Smooth muscle cell (in vitro differentiated cells): ENCODE data around the gene ABI3. TPM values are rescaled to one million over a fixed set of nuclear protein-coding genes. Genes with fewer than 3 reads are reported as not detected.

Experiments used
- DNase-seq: peaks from one replicate; lab custom pipeline; 2025; ENCODE audit not compliant: unreplicated experiment; lab: John Stamatoyannopoulos, UW
- H2AFZ ChIP-seq: fragments of 200-600 bp; sonication (generic); 2 replicates; pipeline ENCODE4 v1.6.0; 2016; ENCODE audit warnings: antibody characterized with exemption, low read depth, mild to moderate bottlenecking
- H3F3A ChIP-seq: fragments of 200-600 bp; sonication (generic); 2 replicates; pipeline ENCODE4 v1.6.0; 2017; ENCODE audit warnings: antibody characterized with exemption, low read depth
- H3K27ac ChIP-seq: fragments of 200-600 bp; sonication (generic); 2 replicates; pipeline ENCODE4 v1.5.1; 2016; ENCODE audit warnings: low read depth, mild to moderate bottlenecking
- H3K27me3 ChIP-seq: fragments of 200-600 bp; sonication (generic); 2 replicates; pipeline ENCODE4 v1.6.1; 2016; ENCODE audit warnings: low read depth, mild to moderate bottlenecking
- H3K36me3 ChIP-seq: fragments of 200-600 bp; sonication (generic); 2 replicates; pipeline ENCODE4 v1.5.1; 2016; ENCODE audit warnings: low read depth
- H3K4me1 ChIP-seq: fragments of 200-600 bp; sonication (generic); 2 replicates; pipeline ENCODE4 v1.5.1; 2016; ENCODE audit warnings: low read depth
- H3K4me2 ChIP-seq: fragments of 200-600 bp; sonication (generic); 2 replicates; pipeline ENCODE4 v1.6.0; 2016; ENCODE audit warnings: mild to moderate bottlenecking
- H3K4me3 ChIP-seq: fragments of 200-600 bp; sonication (generic); 2 replicates; pipeline ENCODE4 v1.5.1; 2016; ENCODE audit warnings: mild to moderate bottlenecking
- H3K79me2 ChIP-seq: fragments of 200-600 bp; sonication (generic); 2 replicates; pipeline ENCODE4 v1.6.0; 2016; ENCODE audit warnings: low read depth, mild to moderate bottlenecking
- H3K9ac ChIP-seq: fragments of 200-600 bp; sonication (generic); 2 replicates; pipeline ENCODE4 v1.6.0; 2016; ENCODE audit warnings: low read depth
- H3K9me3 ChIP-seq: fragments of 200-600 bp; sonication (generic); replicated peaks from 2 replicates; pipeline ENCODE4 v1.5.1; 2016; ENCODE audit warnings: low read depth
- H4K20me1 ChIP-seq: fragments of 200-600 bp; sonication (generic); 2 replicates; pipeline ENCODE4 v1.6.0; 2016; ENCODE audit warnings: low read depth
- WGBS: methylation state at CpG from one replicate; pipeline ENCODE4 v1.1.7; 2016; ENCODE audit warnings: low lambda C conversion rate; 5-methylcytosine and 5-hydroxymethylcytosine counted together
- polyA plus RNA-seq: library from polyadenylated mRNA; unstranded; fragments of >200 nt; fragmentation: Nextera tagmentation; extraction: Ambion mirVana; gene quantifications from 2 replicates; pipeline ENCODE4 v1.2.1, GENCODE V29; 2016
- total RNA-seq: library from RNA; depleted of rRNA; stranded (reverse); fragments of >200 nt; gene quantifications from 2 replicates; pipeline ENCODE4 v1.2.3, GENCODE V29; 2014
- TF ChIP-seq, protein P1 (sequence below): fragments of 200-600 bp; sonication (generic); IDR thresholded peaks from 2 replicates; pipeline ENCODE4 v1.5.1; 2017; ENCODE audit warnings: borderline replicate concordance, mild to moderate bottlenecking, antibody characterized with exemption; ENCODE audit not compliant: insufficient read depth, poor library complexity, severe bottlenecking

The ABI3 gene
- total and polyA plus RNA-seq, 2 experiments from 2014 or later, result 1.7 to 1.9 TPM

- Histone ChIP-seq H3F3A (no peaks in the 10 kb centered on the region), H3K9me3 (no peaks in the 10 kb centered on the region)
Observed at GRCh38 chr17:49267912-49268311, 57.4 kb downstream of the ABI3 start.

DNA sequence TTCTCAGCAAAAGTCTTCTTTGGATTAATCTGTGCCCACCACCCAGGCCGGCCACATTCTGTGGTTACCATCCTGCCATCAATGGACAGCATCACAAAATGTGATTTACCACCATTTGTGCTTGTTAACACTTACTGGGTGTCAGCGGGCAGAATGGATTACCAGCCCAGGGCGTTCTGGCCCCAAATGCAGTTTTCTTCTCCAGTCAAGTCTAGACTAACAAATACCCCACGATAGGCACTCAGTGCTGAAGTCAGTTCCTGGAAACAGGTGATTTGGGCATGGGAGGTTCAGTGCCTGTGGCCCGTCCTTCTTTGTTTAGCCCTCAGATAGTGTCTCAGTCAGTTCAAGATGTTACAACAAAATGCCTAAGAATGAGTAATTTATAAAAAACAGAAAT is 58.8 kb downstream of the ABI3 start:
- no peaks in the 10 kb centered on the region for H3K9me3 ChIP-seq
- no peak overlapping the region for H3K4me2 ChIP-seq
- DNase-seq, result no peak
- no peaks in the 10 kb centered on the region for H4K20me1 ChIP-seq
- H3K36me3 ChIP-seq, result no peaks in the 10 kb centered on the region
- no peak overlapping the region for H3K9ac ChIP-seq
- H3K4me3 ChIP-seq, result no peak overlapping the region
- H3K27me3 ChIP-seq, result no peaks in the 10 kb centered on the region
- H3K4me1 ChIP-seq, result no peaks in the 10 kb centered on the region
- no peaks in the 10 kb centered on the region for H3F3A ChIP-seq
- WGBS, result 89% methylated on average over 5 of the region's 5 CpGs
- H2AFZ ChIP-seq, result no peak overlapping the region
- TF ChIP-seq, protein P1, sequence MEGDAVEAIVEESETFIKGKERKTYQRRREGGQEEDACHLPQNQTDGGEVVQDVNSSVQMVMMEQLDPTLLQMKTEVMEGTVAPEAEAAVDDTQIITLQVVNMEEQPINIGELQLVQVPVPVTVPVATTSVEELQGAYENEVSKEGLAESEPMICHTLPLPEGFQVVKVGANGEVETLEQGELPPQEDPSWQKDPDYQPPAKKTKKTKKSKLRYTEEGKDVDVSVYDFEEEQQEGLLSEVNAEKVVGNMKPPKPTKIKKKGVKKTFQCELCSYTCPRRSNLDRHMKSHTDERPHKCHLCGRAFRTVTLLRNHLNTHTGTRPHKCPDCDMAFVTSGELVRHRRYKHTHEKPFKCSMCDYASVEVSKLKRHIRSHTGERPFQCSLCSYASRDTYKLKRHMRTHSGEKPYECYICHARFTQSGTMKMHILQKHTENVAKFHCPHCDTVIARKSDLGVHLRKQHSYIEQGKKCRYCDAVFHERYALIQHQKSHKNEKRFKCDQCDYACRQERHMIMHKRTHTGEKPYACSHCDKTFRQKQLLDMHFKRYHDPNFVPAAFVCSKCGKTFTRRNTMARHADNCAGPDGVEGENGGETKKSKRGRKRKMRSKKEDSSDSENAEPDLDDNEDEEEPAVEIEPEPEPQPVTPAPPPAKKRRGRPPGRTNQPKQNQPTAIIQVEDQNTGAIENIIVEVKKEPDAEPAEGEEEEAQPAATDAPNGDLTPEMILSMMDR, result no peak
- H3K27ac ChIP-seq, result no peak overlapping the region
- H3K79me2 ChIP-seq, result no peaks in the 10 kb centered on the region

More at GRCh38 chr17:49267912-49268311, 57.4 kb downstream of the ABI3 start:
- Histone ChIP-seq H3K27me3 (no peaks in the 10 kb centered on the region), H3K36me3 (no peaks in the 10 kb centered on the region), H3K4me3 (no peak overlapping the region), H3K4me2 (no peak overlapping the region), H3K9ac (no peak overlapping the region), H4K20me1 (no peaks in the 10 kb centered on the region), H2AFZ (no peak overlapping the region), H3K4me1 (no peaks in the 10 kb centered on the region), H3K79me2 (no peaks in the 10 kb centered on the region), H3K27ac (no peak overlapping the region)
- TF ChIP-seq, protein P1, result no peak
- DNase-seq, result no peak
- WGBS, result 89% methylated on average over 3 of the region's 3 CpGs

Other genes with a start within 250 kb of the ABI3 start
- gene GIP, start 242.1 kb upstream of the ABI3 start, total RNA-seq, result not detected in 2 replicates
- gene GIP, start 242.1 kb upstream of the ABI3 start, polyA plus RNA-seq, result 1.6 and 1.9 TPM in 2 replicates
- 51.0 and 54.6 TPM in 2 replicates for gene IGF2BP1, start 213.3 kb upstream of the ABI3 start, total RNA-seq
- gene IGF2BP1, start 213.3 kb upstream of the ABI3 start, polyA plus RNA-seq, result 49.7 and 51.4 TPM in 2 replicates
- gene B4GALNT2, start 77.9 kb upstream of the ABI3 start, total RNA-seq, result 0.13 and 0.49 TPM in 2 replicates
- gene B4GALNT2, start 77.9 kb upstream of the ABI3 start, polyA plus RNA-seq, result 0.11 and 0.31 TPM in 2 replicates
- gene GNGT2, start 133 bp upstream of the ABI3 start, total RNA-seq, result 0.81 TPM in 1 of 2 replicates, not detected in the other
- 0.44 and 0.75 TPM in 2 replicates for gene GNGT2, start 133 bp upstream of the ABI3 start, polyA plus RNA-seq
- gene PHOSPHO1, start 20.1 kb downstream of the ABI3 start, total RNA-seq, result 3.0 and 4.1 TPM in 2 replicates
- gene PHOSPHO1, start 20.1 kb downstream of the ABI3 start, polyA plus RNA-seq, result 4.2 and 8.7 TPM in 2 replicates
- 42.5 and 48.8 TPM in 2 replicates for gene ZNF652, start 151.5 kb downstream of the ABI3 start, total RNA-seq
- 18.3 and 27.4 TPM in 2 replicates for gene ZNF652, start 151.5 kb downstream of the ABI3 start, polyA plus RNA-seq
- gene PHB1, start 204.2 kb downstream of the ABI3 start, total RNA-seq, result 80.8 and 90.1 TPM in 2 replicates
- gene PHB1, start 204.2 kb downstream of the ABI3 start, polyA plus RNA-seq, result 181 and 184 TPM in 2 replicates